GM19043 (cell line): ENCODE measurements around the gene SNCA.
A peak's percentile ranks its signal among the peaks of the same experiment; 100 is the strongest.

Experiments used
- ATAC-seq: cut with Tn5 transposase; IDR thresholded peaks from one replicate; pipeline ENCODE4 v1.9.1; 2021; ENCODE audit warnings: low read depth; ENCODE audit not compliant: unreplicated experiment

The SNCA gene

GRCh38 chr4:89836897-89837384, at the start of gene SNCA:
TSS of gene SNCA (minus strand) at chr4:89837161. CDS start at chr4:89835667, 1,494 bp downstream.
- ATAC-seq = no peak

- ATAC-seq = no peak
These were observed 42.3 kb upstream of the SNCA start for GRCh38 chr4:89879215-89879614.

GRCh38 chr4:89878611-89879010, 41.6 kb upstream of the SNCA start:
- no peak for ATAC-seq

GRCh38 chr4:89876548-89876947, 39.6 kb upstream of the SNCA start:
- no peak for ATAC-seq

- ATAC-seq = no peak
These were observed 34.2 kb upstream of the SNCA start for GRCh38 chr4:89871211-89871610.

GRCh38 chr4:89868999-89869589, 32.1 kb upstream of the SNCA start:
- no peak for ATAC-seq

- ATAC-seq = no peak
These were observed 31.3 kb upstream of the SNCA start for GRCh38 chr4:89868276-89868675.

GRCh38 chr4:89863533-89863932, 26.6 kb upstream of the SNCA start:
- ATAC-seq = no peak

- ATAC-seq = no peak
These were observed 24.0 kb upstream of the SNCA start for GRCh38 chr4:89860971-89861370.

- ATAC-seq = no peak
These were observed 18.3 kb upstream of the SNCA start for GRCh38 chr4:89855236-89855635.

GRCh38 chr4:89847571-89848325, 10.8 kb upstream of the SNCA start:
- ATAC-seq = no peak

- ATAC-seq = no peak
These were observed 2.6 kb upstream of the SNCA start for GRCh38 chr4:89839558-89839957.

GRCh38 chr4:89837993-89838390, 1.0 kb upstream of the SNCA start:
- no peak for ATAC-seq

GRCh38 chr4:89837385-89837992, 528 bp upstream of the SNCA start:
- no peak for ATAC-seq

- no peak for ATAC-seq
These were observed 773 bp downstream of the SNCA start for GRCh38 chr4:89836031-89836745.

GRCh38 chr4:89835413-89835812, 1.5 kb downstream of the SNCA start:
- no peak for ATAC-seq

- no peak for ATAC-seq
These were observed 2.3 kb downstream of the SNCA start for GRCh38 chr4:89834486-89835209.

GRCh38 chr4:89829470-89830138, 7.4 kb downstream of the SNCA start:
- ATAC-seq = peak; percentile 92

- no peak for ATAC-seq
These were observed 13.5 kb downstream of the SNCA start for GRCh38 chr4:89823416-89823815.

- ATAC-seq = no peak
These were observed 15.3 kb downstream of the SNCA start for GRCh38 chr4:89821612-89822011.
